Measurements from ENCODE around the gene UBASH3A.

Gene UBASH3A

GRCh38 chr21:42476388-42477331, 73.0 kb downstream of the UBASH3A start:
- TF ChIP-seq, protein P1, sequence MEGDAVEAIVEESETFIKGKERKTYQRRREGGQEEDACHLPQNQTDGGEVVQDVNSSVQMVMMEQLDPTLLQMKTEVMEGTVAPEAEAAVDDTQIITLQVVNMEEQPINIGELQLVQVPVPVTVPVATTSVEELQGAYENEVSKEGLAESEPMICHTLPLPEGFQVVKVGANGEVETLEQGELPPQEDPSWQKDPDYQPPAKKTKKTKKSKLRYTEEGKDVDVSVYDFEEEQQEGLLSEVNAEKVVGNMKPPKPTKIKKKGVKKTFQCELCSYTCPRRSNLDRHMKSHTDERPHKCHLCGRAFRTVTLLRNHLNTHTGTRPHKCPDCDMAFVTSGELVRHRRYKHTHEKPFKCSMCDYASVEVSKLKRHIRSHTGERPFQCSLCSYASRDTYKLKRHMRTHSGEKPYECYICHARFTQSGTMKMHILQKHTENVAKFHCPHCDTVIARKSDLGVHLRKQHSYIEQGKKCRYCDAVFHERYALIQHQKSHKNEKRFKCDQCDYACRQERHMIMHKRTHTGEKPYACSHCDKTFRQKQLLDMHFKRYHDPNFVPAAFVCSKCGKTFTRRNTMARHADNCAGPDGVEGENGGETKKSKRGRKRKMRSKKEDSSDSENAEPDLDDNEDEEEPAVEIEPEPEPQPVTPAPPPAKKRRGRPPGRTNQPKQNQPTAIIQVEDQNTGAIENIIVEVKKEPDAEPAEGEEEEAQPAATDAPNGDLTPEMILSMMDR (conservative IDR thresholded peaks at IDR 0.05) = no peak
- TF ChIP-seq ZFX (IDR thresholded peaks at IDR 0.05) = no peak
- no peak overlapping the region for H3K27ac ChIP-seq

- no peak overlapping the region for H3K27ac ChIP-seq
- TF ChIP-seq, protein P1 (conservative IDR thresholded peaks at IDR 0.05) = no peak
- TF ChIP-seq ZFX (IDR thresholded peaks at IDR 0.05) = no peak
Observed at GRCh38 chr21:42478504-42478903, 74.8 kb downstream of the UBASH3A start.

DNA sequence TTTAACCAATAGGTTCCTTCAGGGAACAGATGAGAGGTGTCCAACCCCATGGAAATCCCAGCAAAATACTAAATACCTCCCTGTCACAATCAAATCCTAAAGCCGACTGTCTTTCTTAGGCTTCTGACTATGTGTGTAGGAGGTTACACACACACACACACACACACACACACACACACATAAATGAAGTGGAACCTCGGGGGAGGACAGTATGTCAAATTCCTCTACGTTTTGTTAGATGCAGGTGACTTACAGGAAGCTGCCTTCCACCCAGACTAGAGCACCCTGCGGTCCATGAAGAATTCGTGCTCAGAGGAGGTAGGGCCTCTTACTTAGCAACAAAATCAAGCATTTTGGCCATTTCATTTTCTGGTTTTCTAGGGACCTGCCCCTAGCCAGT, 75.9 kb downstream of the UBASH3A start:
- TF ChIP-seq ZFX (IDR thresholded peaks at IDR 0.05) = no peak
- TF ChIP-seq, protein P1 (conservative IDR thresholded peaks at IDR 0.05) = no peak
- no peak overlapping the region for H3K27ac ChIP-seq

GRCh38 chr21:42480736-42481135, 77.0 kb downstream of the UBASH3A start:
- TF ChIP-seq, protein P1 (conservative IDR thresholded peaks at IDR 0.05) = no peak
- TF ChIP-seq ZFX (IDR thresholded peaks at IDR 0.05) = no peak
- H3K27ac ChIP-seq = no peak overlapping the region

- TF ChIP-seq, protein P1 (conservative IDR thresholded peaks at IDR 0.05) = no peak
Observed at GRCh38 chr21:42481169-42481568, 77.5 kb downstream of the UBASH3A start.

DNA sequence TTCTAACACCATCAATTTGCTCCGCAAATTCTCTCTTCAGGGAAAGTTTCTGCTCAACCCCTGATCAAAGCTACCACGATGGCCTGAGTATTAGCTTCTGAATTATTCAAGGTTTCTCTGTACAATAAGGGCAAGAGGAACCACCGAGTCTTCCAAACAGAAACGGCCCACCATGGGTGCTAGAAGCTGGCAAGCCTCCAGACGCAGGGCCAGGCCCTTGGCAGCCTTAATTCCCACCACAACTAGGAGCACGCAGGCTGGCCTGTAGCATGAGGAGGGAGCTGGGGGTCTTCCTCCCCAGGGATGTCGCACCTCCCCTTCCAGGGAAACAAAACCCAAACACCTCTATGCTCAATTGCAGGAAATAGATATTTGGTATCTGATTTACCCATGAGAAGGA, 81.3 kb downstream of the UBASH3A start:
- H3K27ac ChIP-seq = no peak overlapping the region
- no peak for TF ChIP-seq ZFX (IDR thresholded peaks at IDR 0.05)
- TF ChIP-seq, protein P1 (conservative IDR thresholded peaks at IDR 0.05) = no peak

More at GRCh38 chr21:42481169-42481568, 77.5 kb downstream of the UBASH3A start:
- no peak overlapping the region for H3K27ac ChIP-seq

- no peak overlapping the region for H3K27ac ChIP-seq
- TF ChIP-seq ZFX (IDR thresholded peaks at IDR 0.05) = no peak
- TF ChIP-seq, protein P1 (conservative IDR thresholded peaks at IDR 0.05) = no peak
Observed at GRCh38 chr21:42486072-42486471, 82.4 kb downstream of the UBASH3A start.
